Epithelial cell of umbilical artery (primary cell): ENCODE measurements around the gene ETV3. TPM values are rescaled to one million over a fixed set of nuclear protein-coding genes. Genes with fewer than 3 reads are reported as not detected.

Experiments
- total RNA-seq: library from RNA; depleted of rRNA; stranded (reverse); fragments of >200 nt; gene quantifications from 2 replicates; pipeline ENCODE4 v1.2.3, GENCODE V29; 2014

ETV3 gene
- total RNA-seq = 12.0 and 14.6 TPM in 2 replicates

GRCh38 chr1:157138220-157139051, at the start of gene ETV3:
TSS of gene ETV3 (minus strand) at chr1:157138395. CDS start at chr1:157136352, 2,043 bp downstream.

GRCh38 chr1:157099633-157100009, 38.6 kb downstream of the ETV3 start, which contains the start of gene ETV3L:
TSS of gene ETV3L (minus strand) at chr1:157099808. CDS start at chr1:157099523, 285 bp downstream.

Other genes with a start within 250 kb of the ETV3 start
- 8.1 and 11.1 TPM in 2 replicates for gene PEAR1, start 244.7 kb downstream of the ETV3 start, total RNA-seq
- gene LRRC71, start 217.8 kb downstream of the ETV3 start, total RNA-seq = 0.32 TPM in 1 of 2 replicates, not detected in the other
- gene ARHGEF11, start 92.7 kb downstream of the ETV3 start, total RNA-seq = 10.7 and 15.2 TPM in 2 replicates
- gene ETV3L, start 38.6 kb downstream of the ETV3 start, total RNA-seq = not detected in 2 replicates